ENCODE results near the gene SREBF2.

GRCh38 chr22:41820447-41820846 lies 12.5 kb upstream of the SREBF2 start:
- TF ChIP-seq CTCF (IDR thresholded peaks at IDR 0.05), result no peak
- TF ChIP-seq POLR2A (IDR thresholded peaks at IDR 0.05), result no peak
